Stomach (tissue), 4 donors: ENCODE data around the gene NCKAP5.

Source experiments
- EP300 ChIP-seq: sonication (generic); formaldehyde crosslinking; IDR thresholded peaks from one replicate; pipeline ENCODE4 v1.6.1; 2017; ENCODE audit warnings: antibody characterized with exemption
- POLR2A ChIP-seq, 4 donors: fragments of 450-650 bp; IDR thresholded peaks; one replicate each; pipeline ENCODE4 v1.6.1; 2016; ENCODE audit warnings: antibody characterized with exemption in 4 of 4, control low read depth in 2 of 4, mild to moderate bottlenecking in 1 of 4, moderate library complexity in 1 of 4
- POLR2AphosphoS5 ChIP-seq, 3 donors: sonication (generic); formaldehyde crosslinking; IDR thresholded peaks; one replicate each; pipeline ENCODE4 v1.6.1; 2016; ENCODE audit warnings: antibody characterized with exemption in 3 of 3
- TF ChIP-seq, protein P1 (sequence below), 7 experiments: fragments of 450-650 bp in 4 of 7; fragments of 200-600 bp in 3 of 7; sonication (generic) in 3 of 7; IDR thresholded peaks; one replicate each; pipeline ENCODE4 v1.5.1; 2016 to 2019; ENCODE audit warnings: antibody characterized with exemption in 7 of 7, control low read depth in 2 of 7, mild to moderate bottlenecking in 1 of 7

DNA sequence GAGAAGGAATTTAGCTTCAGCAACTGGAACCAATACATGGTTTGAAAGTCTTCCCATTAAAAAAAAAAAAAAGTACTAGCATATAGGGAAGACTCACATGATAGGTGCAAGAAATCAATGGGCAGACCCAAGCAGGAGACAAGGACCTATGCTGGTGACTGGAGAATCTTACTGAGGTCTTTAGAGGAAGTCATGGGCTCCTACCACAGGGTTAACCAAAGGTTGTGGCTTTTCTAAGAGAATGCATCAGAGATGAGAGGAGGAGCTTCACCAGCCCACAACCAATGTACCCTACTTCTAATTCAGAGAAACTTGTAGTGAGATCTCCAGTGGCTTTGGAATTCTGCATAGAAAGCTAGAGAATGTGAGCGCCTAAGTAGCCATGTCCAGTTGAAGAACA lies 207.4 kb downstream of the NCKAP5 start:
- TF ChIP-seq, protein P1, sequence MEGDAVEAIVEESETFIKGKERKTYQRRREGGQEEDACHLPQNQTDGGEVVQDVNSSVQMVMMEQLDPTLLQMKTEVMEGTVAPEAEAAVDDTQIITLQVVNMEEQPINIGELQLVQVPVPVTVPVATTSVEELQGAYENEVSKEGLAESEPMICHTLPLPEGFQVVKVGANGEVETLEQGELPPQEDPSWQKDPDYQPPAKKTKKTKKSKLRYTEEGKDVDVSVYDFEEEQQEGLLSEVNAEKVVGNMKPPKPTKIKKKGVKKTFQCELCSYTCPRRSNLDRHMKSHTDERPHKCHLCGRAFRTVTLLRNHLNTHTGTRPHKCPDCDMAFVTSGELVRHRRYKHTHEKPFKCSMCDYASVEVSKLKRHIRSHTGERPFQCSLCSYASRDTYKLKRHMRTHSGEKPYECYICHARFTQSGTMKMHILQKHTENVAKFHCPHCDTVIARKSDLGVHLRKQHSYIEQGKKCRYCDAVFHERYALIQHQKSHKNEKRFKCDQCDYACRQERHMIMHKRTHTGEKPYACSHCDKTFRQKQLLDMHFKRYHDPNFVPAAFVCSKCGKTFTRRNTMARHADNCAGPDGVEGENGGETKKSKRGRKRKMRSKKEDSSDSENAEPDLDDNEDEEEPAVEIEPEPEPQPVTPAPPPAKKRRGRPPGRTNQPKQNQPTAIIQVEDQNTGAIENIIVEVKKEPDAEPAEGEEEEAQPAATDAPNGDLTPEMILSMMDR (IDR thresholded peaks at IDR 0.05), result no peak
- no peak for TF ChIP-seq POLR2AphosphoS5 (IDR thresholded peaks at IDR 0.05)
- no peak for TF ChIP-seq EP300
- TF ChIP-seq POLR2A (IDR thresholded peaks at IDR 0.05), result no peak
